ENCODE results near the gene GBA3. TPM values are rescaled to one million over a fixed set of nuclear protein-coding genes. Genes with fewer than 3 reads are reported as not detected.

Gene GBA3
- total RNA-seq, 1 experiment from 2014 or later: 0.09 TPM

DNA sequence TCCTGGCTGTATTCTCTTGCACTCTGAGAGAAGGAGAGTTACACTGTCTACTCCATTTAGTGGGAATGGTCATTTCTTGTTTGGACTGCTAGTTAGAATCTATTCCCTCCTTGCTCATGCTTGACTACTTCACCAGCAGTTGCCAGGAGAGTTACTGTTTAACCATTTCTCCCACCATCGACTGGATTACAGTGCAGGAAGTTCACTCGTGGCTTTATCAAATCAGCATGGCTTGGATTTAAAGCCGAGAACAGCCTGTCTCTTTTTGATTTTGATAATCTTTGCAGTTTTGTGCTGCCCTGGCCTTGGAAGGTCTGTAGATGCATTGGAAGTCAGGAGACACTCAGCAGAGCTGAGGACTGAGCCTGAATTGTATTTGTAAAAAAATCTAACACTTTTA lies 3.2 kb downstream of the GBA3 start:
- no peak for ATAC-seq
- no peak for DNase-seq (ENCODE audit: low spot score)
- no peaks in the 10 kb centered on the region for H3K27me3 Mint-ChIP-seq (ENCODE audit: low read depth)
- TF ChIP-seq CREM (CRISPR knock-in tag; IDR thresholded peaks at IDR 0.05) (no peak), TP53 (CRISPR knock-in tag; IDR thresholded peaks at IDR 0.05) (no peak), RORB (CRISPR knock-in tag; IDR thresholded peaks at IDR 0.05) (no peak), PRRX2 (CRISPR knock-in tag; IDR thresholded peaks at IDR 0.05) (no peak), ZNF317 (CRISPR knock-in tag; IDR thresholded peaks at IDR 0.05; ENCODE audit: borderline replicate concordance, low read depth) (no peak), MYBL2 (CRISPR knock-in tag; IDR thresholded peaks at IDR 0.05) (no peak), TEAD4 (CRISPR knock-in tag; IDR thresholded peaks at IDR 0.05) (no peak), CBFB (CRISPR knock-in tag; IDR thresholded peaks at IDR 0.05; ENCODE audit: low read depth) (no peak), NFE2L1 (CRISPR knock-in tag; IDR thresholded peaks at IDR 0.05) (no peak), ELF4 (CRISPR knock-in tag; IDR thresholded peaks at IDR 0.05; ENCODE audit: low read depth) (no peak), GTF2I (CRISPR knock-in tag; conservative IDR thresholded peaks at IDR 0.05) (no peak)
- TF ChIP-seq, protein P1, sequence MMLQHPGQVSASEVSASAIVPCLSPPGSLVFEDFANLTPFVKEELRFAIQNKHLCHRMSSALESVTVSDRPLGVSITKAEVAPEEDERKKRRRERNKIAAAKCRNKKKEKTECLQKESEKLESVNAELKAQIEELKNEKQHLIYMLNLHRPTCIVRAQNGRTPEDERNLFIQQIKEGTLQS (CRISPR knock-in tag; conservative IDR thresholded peaks at IDR 0.05): no peak
- TF ChIP-seq, protein P2, sequence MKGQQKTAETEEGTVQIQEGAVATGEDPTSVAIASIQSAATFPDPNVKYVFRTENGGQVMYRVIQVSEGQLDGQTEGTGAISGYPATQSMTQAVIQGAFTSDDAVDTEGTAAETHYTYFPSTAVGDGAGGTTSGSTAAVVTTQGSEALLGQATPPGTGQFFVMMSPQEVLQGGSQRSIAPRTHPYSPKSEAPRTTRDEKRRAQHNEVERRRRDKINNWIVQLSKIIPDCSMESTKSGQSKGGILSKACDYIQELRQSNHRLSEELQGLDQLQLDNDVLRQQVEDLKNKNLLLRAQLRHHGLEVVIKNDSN (CRISPR knock-in tag; IDR thresholded peaks at IDR 0.05): no peak
- TF ChIP-seq, protein P3, sequence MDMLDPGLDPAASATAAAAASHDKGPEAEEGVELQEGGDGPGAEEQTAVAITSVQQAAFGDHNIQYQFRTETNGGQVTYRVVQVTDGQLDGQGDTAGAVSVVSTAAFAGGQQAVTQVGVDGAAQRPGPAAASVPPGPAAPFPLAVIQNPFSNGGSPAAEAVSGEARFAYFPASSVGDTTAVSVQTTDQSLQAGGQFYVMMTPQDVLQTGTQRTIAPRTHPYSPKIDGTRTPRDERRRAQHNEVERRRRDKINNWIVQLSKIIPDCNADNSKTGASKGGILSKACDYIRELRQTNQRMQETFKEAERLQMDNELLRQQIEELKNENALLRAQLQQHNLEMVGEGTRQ (CRISPR knock-in tag; IDR thresholded peaks at IDR 0.05): no peak
- TF ChIP-seq, protein P4, sequence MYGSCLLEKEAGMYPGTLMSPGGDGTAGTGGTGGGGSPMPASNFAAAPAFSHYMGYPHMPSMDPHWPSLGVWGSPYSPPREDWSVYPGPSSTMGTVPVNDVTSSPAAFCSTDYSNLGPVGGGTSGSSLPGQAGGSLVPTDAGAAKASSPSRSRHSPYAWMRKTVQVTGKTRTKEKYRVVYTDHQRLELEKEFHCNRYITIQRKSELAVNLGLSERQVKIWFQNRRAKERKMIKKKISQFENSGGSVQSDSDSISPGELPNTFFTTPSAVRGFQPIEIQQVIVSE (CRISPR knock-in tag; IDR thresholded peaks at IDR 0.05; ENCODE audit: borderline replicate concordance): no peak
- no peak overlapping the region for H3K27ac Mint-ChIP-seq
- H3K4me3 Mint-ChIP-seq: no peak overlapping the region
- peaks cover 14% of the 10 kb centered on the region for H3K9me3 Mint-ChIP-seq
- H3K4me1 Mint-ChIP-seq: no peaks in the 10 kb centered on the region
- H3K36me3 Mint-ChIP-seq: no peaks in the 10 kb centered on the region
- ChIA-PET POLR2A (no interaction called here), CTCF (no interaction called here)

DNA sequence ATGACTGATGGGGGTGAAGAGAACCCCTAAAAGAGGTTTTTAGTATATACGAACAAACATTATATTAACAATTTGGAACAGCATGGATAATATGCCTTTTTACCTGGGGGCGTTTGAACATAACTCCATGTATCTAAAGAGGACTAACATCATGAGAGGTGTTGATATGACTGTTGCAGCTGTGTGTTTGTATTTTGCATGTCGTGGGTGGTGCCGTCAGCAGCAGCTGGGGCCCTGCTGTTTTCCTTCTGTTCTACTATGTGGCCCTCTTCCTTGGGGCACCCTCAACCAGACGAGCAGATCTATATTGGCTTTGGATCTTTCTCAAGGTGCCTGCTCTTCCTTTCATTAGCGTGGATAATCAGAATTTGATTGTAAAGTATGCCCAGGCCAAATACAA lies 11.2 kb downstream of the GBA3 start:
- Mint-ChIP-seq H3K4me3 (no peak overlapping the region), H3K36me3 (no peaks in the 10 kb centered on the region), H3K27ac (no peak overlapping the region), H3K27me3 (ENCODE audit: low read depth) (no peaks in the 10 kb centered on the region; the same call in 1 of the 2 replicates), H3K9me3 (peaks cover 18% of the 10 kb centered on the region), H3K4me1 (no peaks in the 10 kb centered on the region)
- ATAC-seq (no peak), DNase-seq (ENCODE audit: low spot score) (no peak)
- ChIA-PET CTCF (no interaction called here), POLR2A (no interaction called here)
- TF ChIP-seq ESRRA (CRISPR knock-in tag; IDR thresholded peaks at IDR 0.05; ENCODE audit: borderline replicate concordance) (no peak), ZNF121 (CRISPR knock-in tag; IDR thresholded peaks at IDR 0.05) (no peak)
- TF ChIP-seq, protein P5, sequence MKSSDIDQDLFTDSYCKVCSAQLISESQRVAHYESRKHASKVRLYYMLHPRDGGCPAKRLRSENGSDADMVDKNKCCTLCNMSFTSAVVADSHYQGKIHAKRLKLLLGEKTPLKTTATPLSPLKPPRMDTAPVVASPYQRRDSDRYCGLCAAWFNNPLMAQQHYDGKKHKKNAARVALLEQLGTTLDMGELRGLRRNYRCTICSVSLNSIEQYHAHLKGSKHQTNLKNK (CRISPR knock-in tag; IDR thresholded peaks at IDR 0.05): no peak
- TF ChIP-seq, protein P6, sequence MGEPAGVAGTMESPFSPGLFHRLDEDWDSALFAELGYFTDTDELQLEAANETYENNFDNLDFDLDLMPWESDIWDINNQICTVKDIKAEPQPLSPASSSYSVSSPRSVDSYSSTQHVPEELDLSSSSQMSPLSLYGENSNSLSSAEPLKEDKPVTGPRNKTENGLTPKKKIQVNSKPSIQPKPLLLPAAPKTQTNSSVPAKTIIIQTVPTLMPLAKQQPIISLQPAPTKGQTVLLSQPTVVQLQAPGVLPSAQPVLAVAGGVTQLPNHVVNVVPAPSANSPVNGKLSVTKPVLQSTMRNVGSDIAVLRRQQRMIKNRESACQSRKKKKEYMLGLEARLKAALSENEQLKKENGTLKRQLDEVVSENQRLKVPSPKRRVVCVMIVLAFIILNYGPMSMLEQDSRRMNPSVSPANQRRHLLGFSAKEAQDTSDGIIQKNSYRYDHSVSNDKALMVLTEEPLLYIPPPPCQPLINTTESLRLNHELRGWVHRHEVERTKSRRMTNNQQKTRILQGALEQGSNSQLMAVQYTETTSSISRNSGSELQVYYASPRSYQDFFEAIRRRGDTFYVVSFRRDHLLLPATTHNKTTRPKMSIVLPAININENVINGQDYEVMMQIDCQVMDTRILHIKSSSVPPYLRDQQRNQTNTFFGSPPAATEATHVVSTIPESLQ (CRISPR knock-in tag; IDR thresholded peaks at IDR 0.05): no peak

DNA sequence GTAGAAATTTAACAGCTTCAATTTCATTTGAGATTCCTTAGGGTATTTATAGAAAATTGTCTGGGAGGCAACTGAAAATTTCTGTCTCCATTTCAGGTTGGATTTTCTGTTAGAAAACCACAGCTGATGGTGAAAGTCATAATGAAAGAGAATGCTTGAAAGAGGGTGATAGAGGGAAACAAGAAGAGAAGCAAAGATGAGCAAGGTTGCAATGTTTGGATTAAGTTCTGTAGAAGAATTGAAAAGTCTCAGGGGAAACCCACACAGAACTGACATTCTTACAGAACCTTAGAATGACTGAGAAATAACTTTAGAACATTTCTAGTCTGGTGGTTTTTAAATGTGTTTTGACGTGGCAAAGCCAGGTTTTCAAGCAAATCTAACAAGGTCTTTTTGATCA lies 14.7 kb downstream of the GBA3 start:
- Mint-ChIP-seq H3K4me1 (no peaks in the 10 kb centered on the region), H3K27ac (no peak overlapping the region), H3K9me3 (no peaks in the 10 kb centered on the region), H3K27me3 (ENCODE audit: low read depth) (no peaks in the 10 kb centered on the region; the same call in 1 of the 2 replicates), H3K36me3 (no peaks in the 10 kb centered on the region), H3K4me3 (no peak overlapping the region)
- ATAC-seq (no peak), DNase-seq (ENCODE audit: low spot score) (no peak)
- ChIA-PET CTCF (no interaction called here), POLR2A (no interaction called here)
- no peak for TF ChIP-seq GTF2I (CRISPR knock-in tag; conservative IDR thresholded peaks at IDR 0.05)
- TF ChIP-seq, protein P3 (CRISPR knock-in tag; IDR thresholded peaks at IDR 0.05): no peak
- TF ChIP-seq, protein P7, sequence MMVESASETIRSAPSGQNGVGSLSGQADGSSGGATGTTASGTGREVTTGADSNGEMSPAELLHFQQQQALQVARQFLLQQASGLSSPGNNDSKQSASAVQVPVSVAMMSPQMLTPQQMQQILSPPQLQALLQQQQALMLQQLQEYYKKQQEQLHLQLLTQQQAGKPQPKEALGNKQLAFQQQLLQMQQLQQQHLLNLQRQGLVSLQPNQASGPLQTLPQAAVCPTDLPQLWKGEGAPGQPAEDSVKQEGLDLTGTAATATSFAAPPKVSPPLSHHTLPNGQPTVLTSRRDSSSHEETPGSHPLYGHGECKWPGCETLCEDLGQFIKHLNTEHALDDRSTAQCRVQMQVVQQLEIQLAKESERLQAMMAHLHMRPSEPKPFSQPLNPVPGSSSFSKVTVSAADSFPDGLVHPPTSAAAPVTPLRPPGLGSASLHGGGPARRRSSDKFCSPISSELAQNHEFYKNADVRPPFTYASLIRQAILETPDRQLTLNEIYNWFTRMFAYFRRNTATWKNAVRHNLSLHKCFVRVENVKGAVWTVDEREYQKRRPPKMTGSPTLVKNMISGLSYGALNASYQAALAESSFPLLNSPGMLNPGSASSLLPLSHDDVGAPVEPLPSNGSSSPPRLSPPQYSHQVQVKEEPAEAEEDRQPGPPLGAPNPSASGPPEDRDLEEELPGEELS (CRISPR knock-in tag; IDR thresholded peaks at IDR 0.05): no peak
- no peak for TF ChIP-seq CREB1 (CRISPR knock-in tag; IDR thresholded peaks at IDR 0.05)
- TF ChIP-seq, protein P2 (CRISPR knock-in tag; IDR thresholded peaks at IDR 0.05): no peak
- no peak for TF ChIP-seq ZNF671 (CRISPR knock-in tag; IDR thresholded peaks at IDR 0.05)
- TF ChIP-seq NR3C1 (CRISPR knock-in tag; conservative IDR thresholded peaks at IDR 0.05; ENCODE audit: low read depth): no peak
- TF ChIP-seq ESRRA (CRISPR knock-in tag; IDR thresholded peaks at IDR 0.05; ENCODE audit: borderline replicate concordance): no peak
- no peak for TF ChIP-seq CREM (CRISPR knock-in tag; IDR thresholded peaks at IDR 0.05)
- TF ChIP-seq, protein P8, sequence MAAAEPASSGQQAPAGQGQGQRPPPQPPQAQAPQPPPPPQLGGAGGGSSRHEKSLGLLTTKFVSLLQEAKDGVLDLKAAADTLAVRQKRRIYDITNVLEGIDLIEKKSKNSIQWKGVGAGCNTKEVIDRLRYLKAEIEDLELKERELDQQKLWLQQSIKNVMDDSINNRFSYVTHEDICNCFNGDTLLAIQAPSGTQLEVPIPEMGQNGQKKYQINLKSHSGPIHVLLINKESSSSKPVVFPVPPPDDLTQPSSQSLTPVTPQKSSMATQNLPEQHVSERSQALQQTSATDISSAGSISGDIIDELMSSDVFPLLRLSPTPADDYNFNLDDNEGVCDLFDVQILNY (CRISPR knock-in tag; IDR thresholded peaks at IDR 0.05): no peak

All from WTC11 (cell line).